AG09319 (cell line): ENCODE results near the gene KRTAP10-3.
"Not testable (repeated sequence)": the region's sequence is repeated elsewhere in the genome, so short reads cannot be mapped to it uniquely, and the experiment has no call there.

Experiments used
- DNase-seq: peaks from one replicate; pipeline ENCODE4 v3.0.0-alpha.2; 2010; ENCODE audit warnings: low read depth; ENCODE audit errors: extremely low read depth
- TF ChIP-seq, protein P1 (sequence below): IDR thresholded peaks from 2 replicates; pipeline ENCODE4 v1.5.1; 2011; ENCODE audit warnings: low read depth, mild to moderate bottlenecking, inconsistent platforms, low read length, moderate library complexity

Gene KRTAP10-3

GRCh38 chr21:44552136-44552535, 6.5 kb downstream of the KRTAP10-3 start:
- TF ChIP-seq, protein P1, sequence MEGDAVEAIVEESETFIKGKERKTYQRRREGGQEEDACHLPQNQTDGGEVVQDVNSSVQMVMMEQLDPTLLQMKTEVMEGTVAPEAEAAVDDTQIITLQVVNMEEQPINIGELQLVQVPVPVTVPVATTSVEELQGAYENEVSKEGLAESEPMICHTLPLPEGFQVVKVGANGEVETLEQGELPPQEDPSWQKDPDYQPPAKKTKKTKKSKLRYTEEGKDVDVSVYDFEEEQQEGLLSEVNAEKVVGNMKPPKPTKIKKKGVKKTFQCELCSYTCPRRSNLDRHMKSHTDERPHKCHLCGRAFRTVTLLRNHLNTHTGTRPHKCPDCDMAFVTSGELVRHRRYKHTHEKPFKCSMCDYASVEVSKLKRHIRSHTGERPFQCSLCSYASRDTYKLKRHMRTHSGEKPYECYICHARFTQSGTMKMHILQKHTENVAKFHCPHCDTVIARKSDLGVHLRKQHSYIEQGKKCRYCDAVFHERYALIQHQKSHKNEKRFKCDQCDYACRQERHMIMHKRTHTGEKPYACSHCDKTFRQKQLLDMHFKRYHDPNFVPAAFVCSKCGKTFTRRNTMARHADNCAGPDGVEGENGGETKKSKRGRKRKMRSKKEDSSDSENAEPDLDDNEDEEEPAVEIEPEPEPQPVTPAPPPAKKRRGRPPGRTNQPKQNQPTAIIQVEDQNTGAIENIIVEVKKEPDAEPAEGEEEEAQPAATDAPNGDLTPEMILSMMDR: no peak

GRCh38 chr21:44551340-44551961, 7.1 kb downstream of the KRTAP10-3 start, which contains the start of gene KRTAP10-2:
Gene KRTAP10-2 (minus strand): TSS chr21:44551505. CDS start chr21:44551458, 47 bp downstream.
- TF ChIP-seq, protein P1: no peak
- no peak for DNase-seq

More at GRCh38 chr21:44552136-44552535, 6.5 kb downstream of the KRTAP10-3 start:
- DNase-seq: no peak

DNA sequence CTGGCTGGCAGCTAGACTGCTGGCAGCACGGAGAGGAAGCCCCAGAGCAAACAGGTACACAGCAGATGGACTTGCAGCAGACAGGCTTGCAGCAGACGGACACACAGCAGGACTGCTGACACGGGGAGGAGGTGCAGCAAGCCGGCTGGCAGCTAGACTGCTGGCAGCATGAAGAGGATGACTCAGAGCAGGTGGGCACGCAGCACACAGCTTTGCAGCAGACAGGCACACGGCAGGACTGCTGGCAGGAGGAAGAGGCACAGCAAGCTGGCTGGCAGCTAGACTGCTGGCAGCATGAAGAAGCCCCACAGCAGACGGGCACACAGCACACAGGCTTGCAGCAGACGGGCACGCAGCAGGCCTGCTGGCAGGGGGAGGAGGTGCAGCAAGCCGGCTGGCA, 7.8 kb downstream of the KRTAP10-3 start:
- DNase-seq: no peak
- TF ChIP-seq, protein P1: no peak

DNA sequence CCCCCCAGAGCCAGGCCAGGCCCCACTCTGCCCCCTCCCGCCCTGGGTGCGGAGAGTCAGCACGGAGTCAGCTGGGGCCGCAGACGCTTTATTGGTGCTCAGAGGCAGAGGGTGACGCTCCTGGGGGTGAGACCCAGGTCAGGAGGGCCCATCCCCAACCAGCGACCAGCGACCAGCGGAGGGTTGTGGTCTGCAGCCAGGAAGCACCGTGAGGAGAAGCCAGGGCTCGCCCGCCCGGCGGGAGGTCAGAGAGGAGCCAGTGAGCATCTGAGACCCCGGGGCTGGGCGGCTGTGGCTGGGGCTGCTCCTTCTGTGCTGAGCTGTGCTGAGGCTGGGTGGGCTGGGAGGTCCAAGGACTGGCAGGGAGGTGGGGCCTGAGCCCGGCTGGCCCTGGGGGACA, 8.3 kb downstream of the KRTAP10-3 start:
- not testable (repeated sequence) for DNase-seq

GRCh38 chr21:44549525-44550211, 8.9 kb downstream of the KRTAP10-3 start:
- TF ChIP-seq, protein P1: no peak

DNA sequence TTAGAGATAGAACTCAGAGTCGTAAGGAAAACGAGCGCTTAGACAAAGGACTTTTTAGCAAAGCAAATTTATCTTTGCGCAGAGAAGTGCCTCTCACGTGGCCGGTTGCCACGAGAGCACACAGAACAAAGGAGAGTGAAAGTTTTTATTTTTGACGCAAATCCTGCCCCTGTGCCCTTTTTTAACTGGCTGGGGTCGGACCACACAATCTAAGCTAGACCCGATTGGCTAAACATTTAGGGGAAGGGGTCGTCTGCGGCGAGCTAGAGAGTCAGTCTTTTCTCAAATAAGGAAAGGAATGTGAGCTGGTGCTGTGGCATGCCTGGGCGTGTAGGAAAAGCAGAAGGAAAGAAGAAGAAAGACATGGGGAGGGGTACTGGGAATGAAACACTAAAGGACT, 9.7 kb downstream of the KRTAP10-3 start:
- TF ChIP-seq, protein P1: no peak
- DNase-seq: no peak

More at GRCh38 chr21:44549525-44550211, 8.9 kb downstream of the KRTAP10-3 start:
- no peak for DNase-seq

DNA sequence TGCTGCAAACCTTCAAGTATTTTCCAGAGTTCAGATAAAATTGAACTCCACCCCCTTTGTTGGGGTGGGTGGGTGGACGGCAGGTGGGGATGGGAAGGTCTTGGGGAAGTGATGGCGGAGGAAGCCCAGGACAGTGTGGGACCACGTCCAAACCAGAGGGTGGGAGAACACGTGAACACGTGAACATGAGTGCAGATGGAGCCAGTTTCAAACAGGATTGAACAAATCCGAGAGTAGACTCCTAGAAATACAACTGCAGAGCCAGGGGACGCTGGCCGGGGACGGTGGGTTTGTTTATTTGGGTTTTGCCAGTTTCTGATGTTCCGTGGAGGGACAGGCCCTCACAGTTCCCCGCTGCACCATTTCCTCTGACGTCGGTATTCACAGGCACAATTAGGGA, 10.2 kb downstream of the KRTAP10-3 start:
- DNase-seq: no peak
- TF ChIP-seq, protein P1: no peak
